Amygdala (tissue), 56 donors: Measurements from ENCODE around the gene TRIM46.

Experiments
- DNase-seq, 56 donors: peaks; one replicate each; lab custom pipeline; 2025; lab: John Stamatoyannopoulos, UW

TRIM46 gene

GRCh38 chr1:155173478-155174323, at the start of gene TRIM46:
Gene TRIM46, plus strand, starts transcription at chr1:155173849. Its CDS starts 118 bp downstream, at chr1:155173967.
- DNase-seq = peak in 40 of 56 donors; percentile 25 to 80 (median 59)

- peak in 1 of 56 donors; percentile 29 for DNase-seq
Measured at GRCh38 chr1:155124503-155125463, 48.9 kb upstream of the TRIM46 start.

- peak in 3 of 56 donors; percentile 6 to 25 (median 11) for DNase-seq
Measured at GRCh38 chr1:155125511-155125945, 48.1 kb upstream of the TRIM46 start.

GRCh38 chr1:155125946-155126555, 47.6 kb upstream of the TRIM46 start:
- DNase-seq = peak in 55 of 56 donors; percentile 30 to 90 (median 68)

- peak in 48 of 56 donors; percentile 22 to 85 (median 64) for DNase-seq
Measured at GRCh38 chr1:155126556-155127104, 47.0 kb upstream of the TRIM46 start.

GRCh38 chr1:155127105-155127966, 46.3 kb upstream of the TRIM46 start, which contains the start of gene EFNA1:
Gene EFNA1, plus strand, starts transcription at chr1:155127876. Its CDS starts 102 bp downstream, at chr1:155127978.
- DNase-seq = peak in 55 of 56 donors; percentile 51 to 94 (median 84)

GRCh38 chr1:155127967-155128754, 45.5 kb upstream of the TRIM46 start:
- DNase-seq = peak in 2 of 56 donors; percentile 19 to 31

- peak in 40 of 56 donors; percentile 7 to 73 (median 40) for DNase-seq
Measured at GRCh38 chr1:155128755-155129473, 44.7 kb upstream of the TRIM46 start.

GRCh38 chr1:155130272-155131006, 43.2 kb upstream of the TRIM46 start:
- no peak for DNase-seq

GRCh38 chr1:155131285-155131684, 42.4 kb upstream of the TRIM46 start:
- no peak for DNase-seq

- no peak for DNase-seq
Measured at GRCh38 chr1:155131856-155132255, 41.8 kb upstream of the TRIM46 start.

GRCh38 chr1:155133799-155134281, 39.8 kb upstream of the TRIM46 start:
- no peak for DNase-seq

GRCh38 chr1:155134322-155134721, 39.3 kb upstream of the TRIM46 start:
- no peak for DNase-seq

- DNase-seq = peak in 39 of 56 donors; percentile 26 to 73 (median 53)
Measured at GRCh38 chr1:155134880-155135414, 38.7 kb upstream of the TRIM46 start.

GRCh38 chr1:155135415-155136028, 38.1 kb upstream of the TRIM46 start, which contains the start of gene SLC50A1:
Gene SLC50A1, plus strand, starts transcription at chr1:155135852. Its CDS starts 60 bp downstream, at chr1:155135912.
- peak; percentile 54 to 94 (median 85) for DNase-seq

GRCh38 chr1:155136748-155137147, 36.9 kb upstream of the TRIM46 start:
- DNase-seq = no peak
